HFF-Myc (cell line): ENCODE measurements around the gene CDC45.
A peak's percentile ranks its signal among the peaks of the same experiment; 100 is the strongest.

Experiments used
- DNase-seq: peaks from one replicate; pipeline ENCODE4 v3.0.0-alpha.2; 2011; ENCODE audit warnings: low read depth; ENCODE audit errors: extremely low read depth
- H3K4me3 ChIP-seq: replicated peaks from 2 replicates; pipeline ENCODE4 v1.5.1; 2011; ENCODE audit warnings: low read depth, mild to moderate bottlenecking, control low read depth, low read length
- TF ChIP-seq, protein P1 (sequence below): IDR thresholded peaks from 2 replicates; pipeline ENCODE4 v1.5.1; 2012; ENCODE audit warnings: mild to moderate bottlenecking, low read depth, low read length, control low read depth; ENCODE audit errors: missing control alignments

Gene CDC45, protein sequence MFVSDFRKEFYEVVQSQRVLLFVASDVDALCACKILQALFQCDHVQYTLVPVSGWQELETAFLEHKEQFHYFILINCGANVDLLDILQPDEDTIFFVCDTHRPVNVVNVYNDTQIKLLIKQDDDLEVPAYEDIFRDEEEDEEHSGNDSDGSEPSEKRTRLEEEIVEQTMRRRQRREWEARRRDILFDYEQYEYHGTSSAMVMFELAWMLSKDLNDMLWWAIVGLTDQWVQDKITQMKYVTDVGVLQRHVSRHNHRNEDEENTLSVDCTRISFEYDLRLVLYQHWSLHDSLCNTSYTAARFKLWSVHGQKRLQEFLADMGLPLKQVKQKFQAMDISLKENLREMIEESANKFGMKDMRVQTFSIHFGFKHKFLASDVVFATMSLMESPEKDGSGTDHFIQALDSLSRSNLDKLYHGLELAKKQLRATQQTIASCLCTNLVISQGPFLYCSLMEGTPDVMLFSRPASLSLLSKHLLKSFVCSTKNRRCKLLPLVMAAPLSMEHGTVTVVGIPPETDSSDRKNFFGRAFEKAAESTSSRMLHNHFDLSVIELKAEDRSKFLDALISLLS

DNA sequence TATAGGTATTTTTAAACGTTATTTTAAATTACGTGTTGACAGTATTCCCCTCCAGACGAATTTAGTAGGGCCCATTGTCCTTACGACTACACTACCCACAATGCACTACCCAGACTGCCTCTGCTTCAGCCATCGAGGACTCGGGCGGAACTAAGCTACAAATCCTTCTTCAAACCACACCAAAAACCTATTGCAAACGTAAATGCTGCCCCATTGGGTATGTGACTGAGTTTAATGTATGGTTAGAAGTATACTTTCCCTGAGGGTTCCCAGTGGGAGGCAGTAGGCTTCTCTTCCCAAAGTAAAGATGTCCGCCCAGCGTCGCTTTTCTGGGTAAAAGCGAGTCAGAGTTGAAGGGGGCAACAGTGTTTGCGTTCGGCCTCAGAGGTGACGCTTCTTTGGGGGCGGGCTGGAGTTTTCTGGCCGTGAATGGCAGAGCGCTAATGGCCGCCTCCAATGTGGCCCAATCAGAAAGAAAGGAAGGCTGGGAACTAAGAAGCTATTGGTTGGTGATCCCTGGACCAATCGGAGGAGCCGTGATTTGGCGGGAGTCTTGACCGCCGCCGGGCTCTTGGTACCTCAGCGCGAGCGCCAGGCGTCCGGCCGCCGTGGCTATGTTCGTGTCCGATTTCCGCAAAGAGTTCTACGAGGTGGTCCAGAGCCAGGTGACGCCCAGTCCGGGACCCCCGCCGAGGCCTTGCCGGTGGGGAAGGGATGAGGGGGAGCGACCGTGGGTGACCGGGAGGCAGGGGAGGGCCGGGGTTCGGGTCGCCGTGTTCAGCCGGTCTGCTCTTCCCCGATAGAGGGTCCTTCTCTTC is at the start of gene CDC45:
CDC45 (plus strand) TSS at position 566 of the 818 bp plus-strand sequence; CDS start at position 615, 49 bp downstream.
- TF ChIP-seq, protein P1, sequence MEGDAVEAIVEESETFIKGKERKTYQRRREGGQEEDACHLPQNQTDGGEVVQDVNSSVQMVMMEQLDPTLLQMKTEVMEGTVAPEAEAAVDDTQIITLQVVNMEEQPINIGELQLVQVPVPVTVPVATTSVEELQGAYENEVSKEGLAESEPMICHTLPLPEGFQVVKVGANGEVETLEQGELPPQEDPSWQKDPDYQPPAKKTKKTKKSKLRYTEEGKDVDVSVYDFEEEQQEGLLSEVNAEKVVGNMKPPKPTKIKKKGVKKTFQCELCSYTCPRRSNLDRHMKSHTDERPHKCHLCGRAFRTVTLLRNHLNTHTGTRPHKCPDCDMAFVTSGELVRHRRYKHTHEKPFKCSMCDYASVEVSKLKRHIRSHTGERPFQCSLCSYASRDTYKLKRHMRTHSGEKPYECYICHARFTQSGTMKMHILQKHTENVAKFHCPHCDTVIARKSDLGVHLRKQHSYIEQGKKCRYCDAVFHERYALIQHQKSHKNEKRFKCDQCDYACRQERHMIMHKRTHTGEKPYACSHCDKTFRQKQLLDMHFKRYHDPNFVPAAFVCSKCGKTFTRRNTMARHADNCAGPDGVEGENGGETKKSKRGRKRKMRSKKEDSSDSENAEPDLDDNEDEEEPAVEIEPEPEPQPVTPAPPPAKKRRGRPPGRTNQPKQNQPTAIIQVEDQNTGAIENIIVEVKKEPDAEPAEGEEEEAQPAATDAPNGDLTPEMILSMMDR, result no peak
- peak within 1 kb of the TSS; percentile 71 for H3K4me3 ChIP-seq
- DNase-seq, result peak; percentile 97

DNA sequence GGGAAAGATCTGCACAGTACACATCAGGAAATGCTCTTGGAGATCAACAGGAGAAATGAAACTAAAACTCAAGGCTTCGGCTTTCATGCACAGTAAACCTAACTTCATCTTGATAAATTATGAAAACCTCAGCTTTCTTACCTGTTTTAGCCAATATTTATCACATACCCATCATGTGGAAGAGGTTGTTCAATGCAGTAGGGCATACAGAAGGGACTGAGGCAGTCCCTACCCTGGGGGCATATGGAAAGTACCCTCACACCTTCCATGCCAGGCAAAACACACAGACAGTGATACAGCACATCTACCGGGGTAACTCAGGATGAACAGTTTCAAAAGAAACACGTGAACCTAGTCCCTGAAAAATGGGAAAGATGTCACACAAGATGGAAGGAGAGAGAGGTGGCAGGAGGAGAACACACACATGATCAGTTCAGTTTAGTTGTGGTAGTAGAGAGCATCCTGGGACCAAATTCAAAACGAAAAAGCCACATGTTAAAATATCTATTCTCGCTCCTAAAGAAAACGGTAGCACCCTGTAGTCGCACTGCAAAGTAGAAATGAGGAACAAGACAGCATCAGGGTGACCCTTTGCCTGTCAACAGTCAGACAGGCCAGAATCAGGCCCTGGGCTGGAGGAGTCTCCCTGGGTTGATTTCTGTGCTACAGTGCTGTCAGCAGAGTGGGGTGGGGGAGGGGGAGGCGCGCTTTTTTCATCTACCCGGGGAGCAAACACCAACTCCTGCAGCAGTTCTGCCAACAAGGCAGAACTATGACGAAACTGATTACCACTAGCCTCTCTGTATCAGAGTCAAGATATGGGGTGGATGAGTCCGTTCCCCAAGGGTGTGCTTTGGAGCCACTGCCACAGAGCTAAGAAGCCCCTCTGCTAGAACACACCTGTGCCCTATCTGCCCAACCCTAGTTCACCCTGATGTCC is 49.5 kb upstream of the CDC45 start:
- DNase-seq, result no peak
- TF ChIP-seq, protein P1, result no peak
- peak overlapping the region; percentile 95 for H3K4me3 ChIP-seq

DNA sequence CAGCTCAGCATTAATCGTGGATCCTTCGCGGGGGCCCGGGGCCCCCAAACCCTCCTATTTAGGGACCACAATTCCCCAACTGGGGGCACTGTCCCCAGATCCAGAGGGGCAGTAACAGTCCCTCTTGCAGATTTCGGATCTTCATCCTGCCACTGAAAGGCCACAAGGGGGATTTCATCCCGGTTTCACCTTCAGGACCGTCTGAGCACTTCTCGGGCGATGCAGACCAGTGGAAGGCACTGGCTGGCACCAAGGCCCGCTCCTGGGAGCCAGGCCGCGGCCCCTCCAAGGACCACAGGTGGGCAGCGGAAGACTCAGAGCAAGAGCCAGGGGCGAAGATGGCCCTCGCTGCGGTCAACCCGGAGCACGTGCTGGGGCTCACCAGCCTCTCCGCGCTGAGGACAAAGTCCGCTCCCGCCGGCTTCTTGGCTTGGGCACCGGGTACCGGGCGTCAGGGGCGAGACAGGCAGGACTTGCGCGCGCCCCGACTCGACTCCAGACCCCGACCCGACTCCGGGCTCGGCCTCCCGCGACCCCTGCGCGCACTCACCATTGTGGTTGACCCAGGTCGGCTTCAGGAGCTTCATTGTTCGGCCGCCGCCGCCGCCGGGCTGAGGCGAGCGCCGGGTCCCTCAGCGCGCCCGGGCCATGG is 48.7 kb upstream of the CDC45 start:
- peak overlapping the region; percentile 95 for H3K4me3 ChIP-seq
- TF ChIP-seq, protein P1, result no peak
- no peak for DNase-seq

DNA sequence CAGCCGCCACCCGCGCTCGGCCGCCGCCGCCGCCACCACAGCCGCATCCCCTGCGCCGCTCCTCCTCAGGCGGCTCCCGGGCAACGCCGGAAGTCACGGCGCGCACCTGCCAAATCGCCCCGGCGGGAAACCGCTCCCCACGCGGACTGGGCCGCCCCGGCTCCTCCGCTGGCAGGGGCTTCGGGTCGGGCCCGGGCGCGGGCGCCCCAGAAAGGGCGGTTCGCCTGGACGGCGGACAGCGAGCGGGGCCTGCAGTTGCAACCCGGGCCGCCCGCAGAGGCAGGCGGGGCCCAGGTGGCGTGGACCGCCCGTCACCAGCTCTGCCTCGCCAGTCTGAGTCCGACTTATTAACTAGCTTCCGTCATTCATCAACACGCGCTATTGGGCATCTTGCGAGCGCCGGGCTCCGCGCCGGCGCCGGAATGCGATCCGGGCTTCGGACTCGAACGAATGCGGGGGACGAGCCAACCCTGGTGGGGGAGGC is 48.0 kb upstream of the CDC45 start, which contains the start of gene HIRA:
HIRA (minus strand) TSS at position 85 of the 484 bp plus-strand sequence. CDS start 257 bp downstream, outside the sequence.
- no peak for DNase-seq
- TF ChIP-seq, protein P1, result no peak
- peak within 1 kb of the TSS; percentile 95 for H3K4me3 ChIP-seq

DNA sequence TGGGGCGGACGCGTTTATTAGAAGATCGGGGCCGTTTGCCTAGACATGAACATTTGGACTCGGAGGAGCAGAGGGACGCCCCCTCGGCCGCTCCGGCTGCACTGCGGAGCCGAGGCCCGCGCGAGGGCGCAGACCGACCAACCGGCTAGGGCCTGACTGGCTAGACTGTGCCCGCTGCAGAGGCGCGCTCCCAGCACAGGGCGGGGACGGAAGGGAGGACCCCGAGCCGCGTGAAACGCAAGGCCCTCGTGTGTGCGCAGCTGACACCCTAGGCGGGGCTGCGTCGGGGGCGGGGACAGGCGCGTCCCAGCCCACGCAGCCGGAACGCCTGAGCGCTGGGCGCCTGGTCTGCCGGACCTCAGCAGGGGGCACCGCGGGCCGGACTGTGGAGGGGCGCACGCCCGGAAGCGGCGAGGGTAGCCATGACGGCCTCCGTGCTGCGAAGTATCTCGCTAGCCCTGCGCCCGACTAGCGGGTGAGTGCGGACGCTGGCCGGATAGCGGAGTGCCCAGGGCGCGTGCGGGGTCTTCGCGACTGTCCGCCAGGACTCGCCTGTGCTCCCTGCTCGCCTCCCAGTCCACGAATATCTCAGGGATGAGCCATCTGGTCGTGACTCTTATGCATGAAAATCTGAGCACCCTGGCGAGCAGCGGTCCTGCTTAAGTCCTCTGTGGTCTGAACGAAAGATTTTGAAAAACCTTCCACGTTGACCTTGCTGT is 47.4 kb upstream of the CDC45 start, which contains the start of gene MRPL40:
MRPL40 (plus strand) TSS at position 413 of the 719 bp plus-strand sequence; CDS start at position 423, 10 bp downstream.
- peak; percentile 77 for DNase-seq
- H3K4me3 ChIP-seq, result peak within 1 kb of the TSS; percentile 95
- TF ChIP-seq, protein P1, result no peak
